ENCODE data around the gene CD6. TPM values are rescaled to one million over a fixed set of nuclear protein-coding genes. Genes with fewer than 3 reads are reported as not detected.

The CD6 gene
- total RNA-seq, 1 donor from 2014 or later = 0.83 TPM

Other genes with a start within 250 kb of the CD6 start
- gene MS4A18, start 247.0 kb upstream of the CD6 start, total RNA-seq = not detected
- gene MS4A15, start 214.8 kb upstream of the CD6 start, total RNA-seq = not detected
- gene MS4A10, start 186.3 kb upstream of the CD6 start, total RNA-seq = not detected
- 4.7 TPM for gene CCDC86, start 129.6 kb upstream of the CD6 start, total RNA-seq
- gene PTGDR2, start 115.7 kb upstream of the CD6 start, total RNA-seq = 0.18 TPM
- gene ZP1, start 104.1 kb upstream of the CD6 start, total RNA-seq = not detected
- gene PRPF19, start 65.1 kb upstream of the CD6 start, total RNA-seq = 44.9 TPM
- 36.9 TPM for gene TMEM109, start 57.5 kb upstream of the CD6 start, total RNA-seq
- gene TMEM132A, start 47.2 kb upstream of the CD6 start, total RNA-seq = 2.1 TPM
- gene SLC15A3, start 19.5 kb upstream of the CD6 start, total RNA-seq = 8.8 TPM
- gene CD5, start 130.8 kb downstream of the CD6 start, total RNA-seq = 0.55 TPM
- gene VPS37C, start 189.7 kb downstream of the CD6 start, total RNA-seq = 5.9 TPM
- gene PGA3, start 231.8 kb downstream of the CD6 start, total RNA-seq = not detected

Measured in left lobe of liver (tissue), 1 donor.